GM12874 (cell line): ENCODE results near the gene SLC2A10.

Source experiments
- TF ChIP-seq, protein P1 (sequence below): IDR thresholded peaks from 2 replicates; pipeline ENCODE4 v1.5.1; 2011; ENCODE audit warnings: low read depth, mild to moderate bottlenecking, control low read depth, low read length, moderate library complexity; ENCODE audit not compliant: insufficient read depth

Gene SLC2A10

DNA sequence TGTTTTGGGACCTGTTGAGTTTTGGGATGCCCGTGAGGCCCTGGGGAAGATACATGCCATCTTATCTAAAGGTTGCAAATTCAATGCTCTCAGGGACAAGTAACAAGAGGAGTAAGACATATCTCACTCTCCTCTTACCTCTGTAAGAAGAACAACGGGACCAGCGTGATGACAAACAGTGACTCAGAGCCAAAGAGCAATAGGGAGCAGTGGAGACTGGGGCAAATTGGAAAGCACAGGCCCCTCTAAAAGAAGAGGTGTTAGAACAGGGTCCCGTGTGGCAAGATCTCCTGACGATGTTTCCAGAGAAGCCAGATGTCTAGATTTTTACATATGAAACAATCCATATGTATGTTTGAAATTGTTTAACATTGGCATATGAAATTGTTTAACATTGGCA, 31.8 kb upstream of the SLC2A10 start:
- TF ChIP-seq, protein P1, sequence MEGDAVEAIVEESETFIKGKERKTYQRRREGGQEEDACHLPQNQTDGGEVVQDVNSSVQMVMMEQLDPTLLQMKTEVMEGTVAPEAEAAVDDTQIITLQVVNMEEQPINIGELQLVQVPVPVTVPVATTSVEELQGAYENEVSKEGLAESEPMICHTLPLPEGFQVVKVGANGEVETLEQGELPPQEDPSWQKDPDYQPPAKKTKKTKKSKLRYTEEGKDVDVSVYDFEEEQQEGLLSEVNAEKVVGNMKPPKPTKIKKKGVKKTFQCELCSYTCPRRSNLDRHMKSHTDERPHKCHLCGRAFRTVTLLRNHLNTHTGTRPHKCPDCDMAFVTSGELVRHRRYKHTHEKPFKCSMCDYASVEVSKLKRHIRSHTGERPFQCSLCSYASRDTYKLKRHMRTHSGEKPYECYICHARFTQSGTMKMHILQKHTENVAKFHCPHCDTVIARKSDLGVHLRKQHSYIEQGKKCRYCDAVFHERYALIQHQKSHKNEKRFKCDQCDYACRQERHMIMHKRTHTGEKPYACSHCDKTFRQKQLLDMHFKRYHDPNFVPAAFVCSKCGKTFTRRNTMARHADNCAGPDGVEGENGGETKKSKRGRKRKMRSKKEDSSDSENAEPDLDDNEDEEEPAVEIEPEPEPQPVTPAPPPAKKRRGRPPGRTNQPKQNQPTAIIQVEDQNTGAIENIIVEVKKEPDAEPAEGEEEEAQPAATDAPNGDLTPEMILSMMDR, result no peak

DNA sequence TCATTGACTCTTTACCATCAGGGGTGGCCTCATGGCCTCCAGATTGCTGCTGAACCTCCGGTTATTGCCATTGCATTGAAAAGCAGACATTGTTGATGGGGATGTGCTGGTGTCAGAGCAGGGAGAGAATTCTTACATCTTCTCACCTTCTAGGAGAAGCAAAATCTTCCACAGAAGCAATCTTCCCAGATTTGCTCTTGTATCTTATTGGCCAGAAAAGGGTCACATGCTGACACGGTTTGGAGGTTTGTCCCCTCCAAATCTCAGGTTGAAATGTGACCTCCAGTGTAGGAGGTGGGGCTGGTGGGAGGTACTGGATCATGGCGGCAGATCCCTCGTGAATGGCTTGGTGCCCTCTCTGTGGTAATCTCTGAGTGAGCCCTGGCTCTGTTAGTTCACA, 30.9 kb upstream of the SLC2A10 start:
- TF ChIP-seq, protein P1, result no peak

DNA sequence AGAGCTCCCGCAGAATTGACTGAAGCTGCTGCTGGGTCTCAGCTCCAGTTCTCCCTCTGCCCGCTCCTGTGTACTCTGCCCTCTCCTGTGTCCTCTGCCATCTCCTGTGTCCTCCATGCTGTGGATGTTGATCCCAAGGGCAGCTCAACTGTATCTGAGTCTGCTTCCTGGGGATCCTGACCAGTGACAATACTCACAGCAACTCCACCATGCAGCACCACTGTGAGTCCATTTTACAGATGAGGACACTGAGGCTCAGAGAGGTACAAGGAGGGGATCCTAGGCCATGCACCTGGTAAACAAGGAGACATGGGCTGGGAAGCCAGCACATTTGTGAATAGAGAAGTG, 28.8 kb upstream of the SLC2A10 start:
- TF ChIP-seq, protein P1, result no peak

DNA sequence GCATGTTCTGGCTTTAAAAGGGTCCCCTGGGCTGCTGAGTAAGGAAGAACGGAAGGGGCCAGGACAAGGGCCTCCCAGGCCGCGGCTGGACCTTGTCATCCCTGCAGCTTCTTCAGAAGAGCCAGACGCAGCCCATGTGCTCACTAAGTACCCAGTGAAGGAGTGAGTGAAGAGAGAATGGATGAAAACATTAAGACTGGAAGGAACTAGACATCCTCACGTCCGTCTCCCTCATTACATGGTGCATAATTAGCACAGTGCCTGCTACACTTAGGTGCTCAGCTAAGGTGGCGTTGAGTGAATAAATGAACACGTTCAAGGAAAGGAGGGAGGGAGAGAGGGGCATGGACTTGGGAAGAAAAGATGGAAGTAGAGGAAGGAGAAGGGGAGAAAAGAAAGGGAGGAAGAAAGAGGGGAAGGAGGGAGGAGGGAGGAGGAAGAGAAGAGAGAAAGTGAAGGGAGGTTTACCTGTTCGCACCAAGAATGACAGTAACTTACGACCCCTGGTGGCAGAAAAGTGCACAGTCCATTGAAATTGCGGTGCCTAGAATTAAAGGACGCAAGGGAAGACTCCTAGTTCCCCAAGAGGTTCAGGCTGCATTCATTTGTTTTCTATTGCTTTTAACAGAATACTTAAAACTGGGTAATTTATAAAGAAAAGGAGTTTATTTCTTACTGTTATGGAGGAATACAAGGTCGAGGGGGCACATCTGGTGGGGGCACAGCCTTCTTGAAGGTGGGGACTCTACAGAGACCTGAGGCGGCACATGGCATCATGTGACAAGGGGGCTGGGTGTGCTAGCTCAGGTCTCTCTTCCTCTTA, 28.2 kb upstream of the SLC2A10 start:
- TF ChIP-seq, protein P1, result peak; percentile 79

DNA sequence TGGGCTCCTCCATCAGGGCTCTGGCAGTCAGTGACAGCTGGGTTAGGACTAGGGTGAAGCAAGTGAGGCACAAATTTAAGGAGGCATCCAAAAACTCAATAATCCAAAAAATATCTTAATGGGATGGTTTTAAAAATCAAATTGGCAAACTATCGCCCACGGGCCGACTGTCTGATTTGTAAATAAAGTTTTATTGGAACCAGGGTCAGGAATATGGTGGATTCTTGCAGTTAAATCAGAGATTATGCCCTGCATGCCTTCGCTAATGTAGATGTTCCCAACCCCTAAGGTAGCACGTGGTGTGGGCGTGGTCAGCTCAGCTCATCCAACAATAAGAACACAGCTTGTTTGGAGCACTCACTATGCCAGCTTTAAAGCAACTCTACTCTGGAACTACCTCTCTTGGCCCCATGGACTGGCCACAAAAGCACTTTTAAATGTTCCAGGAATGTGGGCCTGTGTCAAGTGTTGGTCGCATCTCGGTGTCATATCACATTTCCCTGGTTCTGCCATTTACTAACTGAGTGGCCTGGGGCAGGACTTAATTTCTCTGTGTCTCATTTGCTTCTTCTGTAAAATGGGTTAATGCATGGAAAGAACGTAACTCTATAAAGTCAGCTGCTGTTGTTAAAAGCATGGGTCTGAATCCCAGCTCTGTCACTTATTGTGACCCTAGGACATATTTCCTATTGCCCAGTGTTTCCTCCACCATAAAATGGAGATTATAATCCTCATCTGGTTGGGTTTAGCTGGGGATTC, 27.2 kb upstream of the SLC2A10 start:
- TF ChIP-seq, protein P1, result no peak

DNA sequence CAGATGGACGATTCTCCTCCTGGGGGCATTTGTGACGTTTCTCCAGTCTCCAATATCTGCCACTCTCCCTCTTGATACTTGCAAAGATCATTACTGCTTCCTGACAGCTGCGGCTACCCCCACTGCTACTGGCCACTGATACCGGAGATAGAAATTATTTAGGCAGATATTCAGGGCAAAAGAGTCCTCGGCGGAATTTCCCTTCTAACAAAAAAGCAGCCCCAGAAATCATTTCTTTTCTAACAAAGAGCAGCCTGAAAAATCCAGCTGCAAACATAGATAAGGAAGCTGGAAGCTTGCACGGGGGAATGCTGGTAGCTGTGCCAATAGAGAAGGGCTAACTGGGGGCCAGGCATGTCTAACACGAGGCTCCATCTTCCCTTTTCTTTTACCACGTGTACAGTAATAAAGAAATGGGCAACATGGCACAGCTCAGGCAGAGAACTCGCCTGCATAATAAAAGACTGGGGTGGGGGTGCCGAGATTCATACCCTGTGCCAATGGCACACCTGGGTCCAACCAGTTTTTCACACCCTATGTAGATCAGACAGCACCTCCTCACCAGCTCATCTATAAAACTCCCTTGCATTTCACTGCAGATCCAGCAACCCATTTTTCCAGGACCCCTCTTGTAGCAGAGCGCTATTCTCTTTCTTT, 26.3 kb upstream of the SLC2A10 start:
- TF ChIP-seq, protein P1, result no peak

DNA sequence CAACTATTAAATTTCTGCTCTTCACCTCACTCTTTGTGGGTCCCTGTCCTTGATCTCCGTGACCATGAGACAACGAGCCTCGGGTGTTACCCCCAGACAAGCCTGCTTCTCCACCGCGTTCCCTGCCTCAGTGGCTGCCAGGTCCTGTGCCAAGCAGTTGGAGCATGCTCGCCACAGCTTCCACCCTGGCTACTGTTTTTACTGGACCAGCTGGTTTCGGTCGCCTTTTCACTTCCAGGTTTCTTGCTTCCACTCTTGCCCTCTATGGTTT, 25.8 kb upstream of the SLC2A10 start:
- TF ChIP-seq, protein P1, result no peak
